ENCODE measurements around the gene MYO18A. TPM values are rescaled to one million over a fixed set of nuclear protein-coding genes. Genes with fewer than 3 reads are reported as not detected.
A peak's percentile ranks its signal among the peaks of the same experiment; 100 is the strongest.

The MYO18A gene
- total RNA-seq, 1 donor from 2014 or later, result 465 TPM

DNA sequence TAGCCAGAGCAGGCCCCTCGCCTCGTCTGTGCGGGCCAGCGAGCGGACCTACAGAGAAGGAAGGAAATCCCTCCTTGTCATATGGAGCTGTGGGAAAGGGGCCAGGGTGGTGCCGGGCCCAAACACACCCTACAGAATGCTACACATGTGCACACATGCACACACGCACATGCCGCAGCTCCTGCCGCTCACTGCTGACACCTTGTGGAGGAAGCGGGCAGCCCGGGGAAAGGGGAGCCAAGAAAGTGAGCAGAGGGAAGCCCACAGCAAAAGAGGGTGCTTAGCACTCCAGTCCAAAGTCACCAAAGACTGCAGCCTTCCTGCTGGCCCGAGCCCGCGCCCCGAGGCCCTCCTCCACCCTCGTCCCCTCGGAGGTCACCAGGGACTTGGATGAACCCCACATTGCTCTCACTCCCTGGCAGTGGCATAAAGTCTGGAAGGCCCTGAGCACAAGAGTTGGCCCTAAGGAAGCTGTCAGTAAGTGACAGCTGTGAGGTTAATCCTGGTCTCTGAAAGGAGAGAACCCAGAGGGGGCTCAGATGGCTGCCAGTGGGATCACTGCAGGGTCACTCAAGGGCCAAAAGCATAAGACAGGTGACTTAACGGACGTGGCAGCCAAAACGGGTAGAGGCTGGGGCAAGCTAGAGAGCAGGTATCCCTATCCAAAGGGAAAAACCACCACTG, 68.2 kb downstream of the MYO18A start:
- peak; percentile 87 for DNase-seq
- H3K9me3 Mint-ChIP-seq (ENCODE audit: unreplicated experiment), result peaks cover 19% of the 10 kb centered on the region

DNA sequence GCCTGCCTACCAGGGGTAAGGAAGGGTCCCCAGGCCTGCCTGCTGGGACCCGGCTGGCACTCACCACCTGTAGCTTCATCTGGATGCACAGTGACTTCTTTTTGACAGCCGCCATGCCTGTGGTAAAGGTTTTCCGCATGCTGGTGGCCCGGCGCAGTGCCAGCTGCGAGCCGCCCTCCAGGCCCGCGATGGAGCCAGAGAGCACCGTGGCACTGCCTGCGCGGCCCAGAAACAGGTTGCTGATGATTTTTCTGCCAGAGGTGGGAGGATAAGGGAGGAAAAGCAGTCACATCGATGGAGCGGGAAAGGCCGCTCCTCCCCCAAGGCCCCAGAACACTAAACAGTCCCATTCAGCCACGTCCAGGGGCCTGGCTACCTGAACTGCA, 69.8 kb downstream of the MYO18A start:
- peaks cover 12% of the 10 kb centered on the region for H3K36me3 Mint-ChIP-seq (ENCODE audit: unreplicated experiment)
- TF ChIP-seq CTCF (IDR thresholded peaks at IDR 0.05; ENCODE audit: partially characterized antibody, unreplicated experiment), result no peak
- no peak overlapping the region for H3K27ac Mint-ChIP-seq (ENCODE audit: unreplicated experiment)
- H3K4me3 Mint-ChIP-seq (ENCODE audit: unreplicated experiment), result no peak overlapping the region
- H3K4me1 Mint-ChIP-seq (ENCODE audit: low read depth, unreplicated experiment), result peaks cover 30% of the 10 kb centered on the region
- no peak for DNase-seq
- H3K9me3 Mint-ChIP-seq (ENCODE audit: unreplicated experiment), result peaks cover 18% of the 10 kb centered on the region
- peaks cover 21% of the 10 kb centered on the region for H3K27me3 Mint-ChIP-seq (ENCODE audit: unreplicated experiment)

More for the DNA sequence above, 68.2 kb downstream of the MYO18A start:
- TF ChIP-seq CTCF (IDR thresholded peaks at IDR 0.05; ENCODE audit: partially characterized antibody, unreplicated experiment), result peak; percentile 83
- Mint-ChIP-seq H3K36me3 (ENCODE audit: unreplicated experiment) (peaks cover 5% of the 10 kb centered on the region), H3K4me3 (ENCODE audit: unreplicated experiment) (no peak overlapping the region), H3K27me3 (ENCODE audit: unreplicated experiment) (peaks cover 25% of the 10 kb centered on the region), H3K4me1 (ENCODE audit: low read depth, unreplicated experiment) (peaks cover 37% of the 10 kb centered on the region), H3K27ac (ENCODE audit: unreplicated experiment) (peak overlapping the region; percentile 59)

GRCh38 chr17:29109477-29110371, 70.5 kb downstream of the MYO18A start:
- DNase-seq, result no peak
- Mint-ChIP-seq H3K36me3 (ENCODE audit: unreplicated experiment) (peaks cover 15% of the 10 kb centered on the region), H3K9me3 (ENCODE audit: unreplicated experiment) (peaks cover 18% of the 10 kb centered on the region), H3K27ac (ENCODE audit: unreplicated experiment) (peak overlapping the region; percentile 62), H3K4me3 (ENCODE audit: unreplicated experiment) (peak overlapping the region; percentile 34), H3K4me1 (ENCODE audit: low read depth, unreplicated experiment) (peaks cover 30% of the 10 kb centered on the region), H3K27me3 (ENCODE audit: unreplicated experiment) (peaks cover 22% of the 10 kb centered on the region)
- TF ChIP-seq CTCF (IDR thresholded peaks at IDR 0.05; ENCODE audit: partially characterized antibody, unreplicated experiment), result no peak

DNA sequence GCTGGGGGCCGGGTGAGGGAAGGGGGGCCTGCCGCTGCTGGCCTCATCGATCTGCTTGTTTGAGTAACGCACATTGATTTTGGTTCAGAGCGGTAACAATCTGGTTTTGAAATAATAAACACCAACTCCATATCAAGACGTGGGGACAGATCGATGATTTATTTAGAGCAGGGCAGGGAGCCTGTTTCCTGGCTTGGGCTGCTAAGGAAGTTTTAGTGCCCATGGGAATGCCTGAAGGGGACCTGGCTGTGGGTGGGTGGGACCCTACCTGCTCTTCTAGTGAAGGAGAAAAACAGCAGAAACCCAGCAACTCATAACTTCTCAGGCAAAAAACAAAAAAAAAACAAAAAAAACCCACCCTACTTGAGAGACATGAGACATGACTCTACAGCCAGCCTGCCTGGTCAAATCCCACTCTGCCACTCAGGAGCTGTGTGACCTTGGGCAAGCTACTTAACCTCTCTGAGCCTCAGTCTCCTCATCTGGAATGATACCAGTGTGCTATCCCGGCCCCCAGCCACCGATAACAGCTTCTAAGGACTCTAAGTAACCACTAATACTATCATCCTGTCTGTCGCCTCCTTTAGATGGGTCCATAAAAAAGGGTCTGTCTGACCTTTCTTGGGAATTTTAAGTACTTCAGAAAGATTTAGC, 71.2 kb downstream of the MYO18A start:
- DNase-seq, result no peak
- no peak for TF ChIP-seq CTCF (IDR thresholded peaks at IDR 0.05; ENCODE audit: partially characterized antibody, unreplicated experiment)
- Mint-ChIP-seq H3K9me3 (ENCODE audit: unreplicated experiment) (peaks cover 13% of the 10 kb centered on the region), H3K27me3 (ENCODE audit: unreplicated experiment) (peaks cover 20% of the 10 kb centered on the region), H3K36me3 (ENCODE audit: unreplicated experiment) (peaks cover 9% of the 10 kb centered on the region), H3K4me1 (ENCODE audit: low read depth, unreplicated experiment) (peaks cover 27% of the 10 kb centered on the region), H3K4me3 (ENCODE audit: unreplicated experiment) (peak overlapping the region; percentile 34), H3K27ac (ENCODE audit: unreplicated experiment) (no peak overlapping the region)

All from glutamatergic neuron (in vitro differentiated cells).